Measurements from ENCODE around the gene KRT80. TPM values are rescaled to one million over a fixed set of nuclear protein-coding genes. Genes with fewer than 3 reads are reported as not detected.

KRT80 gene
- polyA plus RNA-seq, 2 of the 4 experiments (the other 2 are of a cell fraction): 38.3 to 63.1 TPM

GRCh38 chr12:52209321-52209720 lies 17.5 kb upstream of the KRT80 start:
- no peaks in the 10 kb centered on the region for H3K9me3 ChIP-seq
- no peak overlapping the region for H3K4me2 ChIP-seq
- H3K27ac ChIP-seq: peak overlapping the region; percentile 36 to 96; a peak in 4 of 6 replicates
- ATAC-seq (no peak), FAIRE-seq (no peak), DNase-seq (ENCODE audit: low read depth in 1 of 2, low spot score in 1 of 2) (no peak)
- CTCF ChIA-PET: interaction anchor here (0.9 to 14.1 kb wide), 5 partner anchors 14 to 676 kb away, joined by 3 to 175 read pairs (median 4); no protein-coding TSS in a partner anchor
- TF ChIP-seq MAX (IDR thresholded peaks at IDR 0.05) (no peak), RCOR1 (IDR thresholded peaks at IDR 0.05; ENCODE audit: low read depth, low read length) (no peak), JUNB (IDR thresholded peaks at IDR 0.05) (no peak)
- POLR2A ChIA-PET: no interaction called here
- peaks cover 82% of the 10 kb centered on the region for H3K4me1 ChIP-seq
- WGBS (ENCODE audit: missing lambda C conversion rate): 76% methylated on average over 8 of the region's 8 CpGs
- H3K4me3 ChIP-seq: no peak overlapping the region

GRCh38 chr12:52208424-52209165 lies 16.8 kb upstream of the KRT80 start:
- no peak for DNase-seq (ENCODE audit: low read depth in 1 of 2, low spot score in 1 of 2)
- POLR2A ChIA-PET: interaction anchor here (1.3 kb wide), 2 partner anchors 16 to 35 kb away, joined by 3 to 6 read pairs; partner anchors contain the start of gene KRT80
- H3K4me2 ChIP-seq: peak overlapping the region; percentile 44; the same call in 1 of the 3 replicates
- TF ChIP-seq MAX (IDR thresholded peaks at IDR 0.05) (no peak), HOXB5 (CRISPR knock-in tag; IDR thresholded peaks at IDR 0.05) (no peak), E2F6 (IDR thresholded peaks at IDR 0.05; ENCODE audit: borderline replicate concordance, low read depth) (no peak), PBX3 (IDR thresholded peaks at IDR 0.05) (no peak), MYC (IDR thresholded peaks at IDR 0.05; ENCODE audit: borderline replicate concordance, low read length) (no peak), HMGXB4 (CRISPR knock-in tag; IDR thresholded peaks at IDR 0.05; ENCODE audit: borderline replicate concordance) (no peak), SREBF2 (IDR thresholded peaks at IDR 0.05) (no peak), ZSCAN20 (CRISPR knock-in tag; IDR thresholded peaks at IDR 0.05) (no peak), CBX2 (IDR thresholded peaks at IDR 0.05; ENCODE audit: borderline replicate concordance, low read depth) (no peak), KDM5A (IDR thresholded peaks at IDR 0.05) (no peak), USF2 (IDR thresholded peaks at IDR 0.05) (no peak), JUN (IDR thresholded peaks at IDR 0.05) (no peak), TFCP2L1 (CRISPR knock-in tag; IDR thresholded peaks at IDR 0.05) (no peak), FOSB (CRISPR knock-in tag; IDR thresholded peaks at IDR 0.05) (no peak), ESRRA (IDR thresholded peaks at IDR 0.05; ENCODE audit: borderline replicate concordance, low read length) (no peak)
- H3K4me3 ChIP-seq: no peak overlapping the region
- CTCF ChIA-PET: interaction anchor here (0.9 to 14.1 kb wide), 6 partner anchors 15 to 677 kb away, joined by 3 to 175 read pairs (median 3); no protein-coding TSS in a partner anchor
- FAIRE-seq: no peak
- no peaks in the 10 kb centered on the region for H3K9me3 ChIP-seq
- no peak for ATAC-seq
- H3K4me1 ChIP-seq: peaks cover 82% of the 10 kb centered on the region
- 83% methylated on average over 18 of the region's 18 CpGs for WGBS (ENCODE audit: missing lambda C conversion rate)
- peak overlapping the region; percentile 87 to 96 for H3K27ac ChIP-seq
